Measurements from ENCODE around the gene RABGGTB. TPM values are rescaled to one million over a fixed set of nuclear protein-coding genes. Genes with fewer than 3 reads are reported as not detected.
"Not testable (repeated sequence)": the region's sequence is repeated elsewhere in the genome, so short reads cannot be mapped to it uniquely, and the experiment has no call there.

RABGGTB gene
- total RNA-seq, 1 experiment from 2014 or later = 139 TPM

- TF ChIP-seq, protein P1, sequence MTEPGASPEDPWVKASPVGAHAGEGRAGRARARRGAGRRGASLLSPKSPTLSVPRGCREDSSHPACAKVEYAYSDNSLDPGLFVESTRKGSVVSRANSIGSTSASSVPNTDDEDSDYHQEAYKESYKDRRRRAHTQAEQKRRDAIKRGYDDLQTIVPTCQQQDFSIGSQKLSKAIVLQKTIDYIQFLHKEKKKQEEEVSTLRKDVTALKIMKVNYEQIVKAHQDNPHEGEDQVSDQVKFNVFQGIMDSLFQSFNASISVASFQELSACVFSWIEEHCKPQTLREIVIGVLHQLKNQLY (CRISPR knock-in tag; IDR thresholded peaks at IDR 0.05) = no peak
- TF ChIP-seq NFATC4 (CRISPR knock-in tag; IDR thresholded peaks at IDR 0.05) (no peak), GRHL2 (CRISPR knock-in tag; IDR thresholded peaks at IDR 0.05; ENCODE audit: insufficient replicate concordance, severe bottlenecking) (no peak), NR3C1 (CRISPR knock-in tag; conservative IDR thresholded peaks at IDR 0.05; ENCODE audit: low read depth) (no peak), TEAD4 (CRISPR knock-in tag; IDR thresholded peaks at IDR 0.05) (no peak)
- TF ChIP-seq, protein P2, sequence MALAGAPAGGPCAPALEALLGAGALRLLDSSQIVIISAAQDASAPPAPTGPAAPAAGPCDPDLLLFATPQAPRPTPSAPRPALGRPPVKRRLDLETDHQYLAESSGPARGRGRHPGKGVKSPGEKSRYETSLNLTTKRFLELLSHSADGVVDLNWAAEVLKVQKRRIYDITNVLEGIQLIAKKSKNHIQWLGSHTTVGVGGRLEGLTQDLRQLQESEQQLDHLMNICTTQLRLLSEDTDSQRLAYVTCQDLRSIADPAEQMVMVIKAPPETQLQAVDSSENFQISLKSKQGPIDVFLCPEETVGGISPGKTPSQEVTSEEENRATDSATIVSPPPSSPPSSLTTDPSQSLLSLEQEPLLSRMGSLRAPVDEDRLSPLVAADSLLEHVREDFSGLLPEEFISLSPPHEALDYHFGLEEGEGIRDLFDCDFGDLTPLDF (CRISPR knock-in tag; IDR thresholded peaks at IDR 0.05) = no peak
- no peaks in the 10 kb centered on the region for H3K36me3 Mint-ChIP-seq
- no peak overlapping the region for H3K4me3 Mint-ChIP-seq
- H3K4me1 Mint-ChIP-seq = no peaks in the 10 kb centered on the region
- DNase-seq (ENCODE audit: low spot score) = no peak
- H3K27ac Mint-ChIP-seq = no peak overlapping the region
- H3K9me3 Mint-ChIP-seq = no peaks in the 10 kb centered on the region
- CTCF ChIA-PET = no interaction called here
- no peak for ATAC-seq
- H3K27me3 Mint-ChIP-seq (ENCODE audit: low read depth) = no peaks in the 10 kb centered on the region
- POLR2A ChIA-PET = no interaction called here
Measured at GRCh38 chr1:75808921-75809320, 22.9 kb downstream of the RABGGTB start.

DNA sequence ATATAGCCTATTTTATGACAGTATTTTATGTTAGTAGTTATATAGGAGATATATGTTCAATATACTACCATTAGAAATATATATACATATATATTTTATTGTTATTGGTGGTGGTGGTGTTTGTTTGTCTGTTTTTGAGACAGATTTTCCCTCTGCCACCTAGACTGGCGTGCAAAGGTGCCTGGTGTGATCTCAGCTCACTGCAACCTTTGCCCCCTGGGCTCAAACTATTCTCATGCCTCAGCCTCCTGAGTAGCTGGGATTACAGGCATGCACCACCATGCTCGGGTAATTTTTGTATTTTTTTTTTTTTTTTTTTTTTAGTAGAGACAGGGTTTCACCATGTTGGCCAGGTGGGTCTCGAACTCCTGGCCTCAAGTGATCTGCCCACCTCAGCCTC is 24.1 kb downstream of the RABGGTB start:
- H3K9me3 Mint-ChIP-seq; CTCF ChIA-PET; H3K36me3 Mint-ChIP-seq; H3K27ac Mint-ChIP-seq; H3K27me3 Mint-ChIP-seq (ENCODE audit: low read depth); H3K4me1 Mint-ChIP-seq; H3K4me3 Mint-ChIP-seq; ATAC-seq; DNase-seq (ENCODE audit: low spot score): not testable (repeated sequence)
- POLR2A ChIA-PET = interaction anchor here (0.6 kb wide), 1 partner anchor 694 kb away, joined by 3 read pairs; no protein-coding TSS in a partner anchor

- ATAC-seq (no peak), DNase-seq (ENCODE audit: low spot score) (no peak)
- H3K36me3 Mint-ChIP-seq = no peaks in the 10 kb centered on the region
- CTCF ChIA-PET = interaction anchor here (0.6 kb wide), 1 partner anchor 43 kb away, joined by 3 read pairs; no protein-coding TSS in a partner anchor
- H3K27me3 Mint-ChIP-seq (ENCODE audit: low read depth) = no peaks in the 10 kb centered on the region
- POLR2A ChIA-PET = no interaction called here
- H3K27ac Mint-ChIP-seq = no peak overlapping the region
- H3K9me3 Mint-ChIP-seq = no peaks in the 10 kb centered on the region
- H3K4me1 Mint-ChIP-seq = no peaks in the 10 kb centered on the region
- no peak overlapping the region for H3K4me3 Mint-ChIP-seq
- TF ChIP-seq ZNF396 (CRISPR knock-in tag; IDR thresholded peaks at IDR 0.05; ENCODE audit: borderline replicate concordance) (no peak), ZNF232 (CRISPR knock-in tag; IDR thresholded peaks at IDR 0.05) (no peak), USF1 (CRISPR knock-in tag; IDR thresholded peaks at IDR 0.05) (no peak), NFATC4 (CRISPR knock-in tag; IDR thresholded peaks at IDR 0.05) (no peak), CDX4 (CRISPR knock-in tag; IDR thresholded peaks at IDR 0.05; ENCODE audit: borderline replicate concordance) (no peak), MAX (CRISPR knock-in tag; IDR thresholded peaks at IDR 0.05) (no peak), ZNF423 (CRISPR knock-in tag; IDR thresholded peaks at IDR 0.05) (no peak), TCF7 (CRISPR knock-in tag; IDR thresholded peaks at IDR 0.05; ENCODE audit: low read depth) (no peak), ERG (CRISPR knock-in tag; IDR thresholded peaks at IDR 0.05) (no peak), ZNF425 (CRISPR knock-in tag; conservative IDR thresholded peaks at IDR 0.05) (no peak), RELA (CRISPR knock-in tag; IDR thresholded peaks at IDR 0.05; ENCODE audit: borderline replicate concordance) (no peak), KAT7 (CRISPR knock-in tag; IDR thresholded peaks at IDR 0.05; ENCODE audit: borderline replicate concordance) (no peak), ZNF671 (CRISPR knock-in tag; IDR thresholded peaks at IDR 0.05) (no peak)
- TF ChIP-seq, protein P3, sequence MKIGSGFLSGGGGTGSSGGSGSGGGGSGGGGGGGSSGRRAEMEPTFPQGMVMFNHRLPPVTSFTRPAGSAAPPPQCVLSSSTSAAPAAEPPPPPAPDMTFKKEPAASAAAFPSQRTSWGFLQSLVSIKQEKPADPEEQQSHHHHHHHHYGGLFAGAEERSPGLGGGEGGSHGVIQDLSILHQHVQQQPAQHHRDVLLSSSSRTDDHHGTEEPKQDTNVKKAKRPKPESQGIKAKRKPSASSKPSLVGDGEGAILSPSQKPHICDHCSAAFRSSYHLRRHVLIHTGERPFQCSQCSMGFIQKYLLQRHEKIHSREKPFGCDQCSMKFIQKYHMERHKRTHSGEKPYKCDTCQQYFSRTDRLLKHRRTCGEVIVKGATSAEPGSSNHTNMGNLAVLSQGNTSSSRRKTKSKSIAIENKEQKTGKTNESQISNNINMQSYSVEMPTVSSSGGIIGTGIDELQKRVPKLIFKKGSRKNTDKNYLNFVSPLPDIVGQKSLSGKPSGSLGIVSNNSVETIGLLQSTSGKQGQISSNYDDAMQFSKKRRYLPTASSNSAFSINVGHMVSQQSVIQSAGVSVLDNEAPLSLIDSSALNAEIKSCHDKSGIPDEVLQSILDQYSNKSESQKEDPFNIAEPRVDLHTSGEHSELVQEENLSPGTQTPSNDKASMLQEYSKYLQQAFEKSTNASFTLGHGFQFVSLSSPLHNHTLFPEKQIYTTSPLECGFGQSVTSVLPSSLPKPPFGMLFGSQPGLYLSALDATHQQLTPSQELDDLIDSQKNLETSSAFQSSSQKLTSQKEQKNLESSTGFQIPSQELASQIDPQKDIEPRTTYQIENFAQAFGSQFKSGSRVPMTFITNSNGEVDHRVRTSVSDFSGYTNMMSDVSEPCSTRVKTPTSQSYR (CRISPR knock-in tag; IDR thresholded peaks at IDR 0.05) = no peak
Measured at GRCh38 chr1:75811211-75811981, 25.3 kb downstream of the RABGGTB start.

Data from WTC11 (cell line).